GM21360 (cell line): ENCODE results near the gene TAAR8.
"Not testable (repeated sequence)": the region's sequence is repeated elsewhere in the genome, so short reads cannot be mapped to it uniquely, and the experiment has no call there.

ENCODE experiments used
- ATAC-seq: cut with Tn5 transposase; IDR thresholded peaks from one replicate; pipeline ENCODE4 v1.9.1; 2021; ENCODE audit warnings: mild to moderate bottlenecking, moderate library complexity; ENCODE audit not compliant: unreplicated experiment

TAAR8 gene, protein sequence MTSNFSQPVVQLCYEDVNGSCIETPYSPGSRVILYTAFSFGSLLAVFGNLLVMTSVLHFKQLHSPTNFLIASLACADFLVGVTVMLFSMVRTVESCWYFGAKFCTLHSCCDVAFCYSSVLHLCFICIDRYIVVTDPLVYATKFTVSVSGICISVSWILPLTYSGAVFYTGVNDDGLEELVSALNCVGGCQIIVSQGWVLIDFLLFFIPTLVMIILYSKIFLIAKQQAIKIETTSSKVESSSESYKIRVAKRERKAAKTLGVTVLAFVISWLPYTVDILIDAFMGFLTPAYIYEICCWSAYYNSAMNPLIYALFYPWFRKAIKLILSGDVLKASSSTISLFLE

DNA sequence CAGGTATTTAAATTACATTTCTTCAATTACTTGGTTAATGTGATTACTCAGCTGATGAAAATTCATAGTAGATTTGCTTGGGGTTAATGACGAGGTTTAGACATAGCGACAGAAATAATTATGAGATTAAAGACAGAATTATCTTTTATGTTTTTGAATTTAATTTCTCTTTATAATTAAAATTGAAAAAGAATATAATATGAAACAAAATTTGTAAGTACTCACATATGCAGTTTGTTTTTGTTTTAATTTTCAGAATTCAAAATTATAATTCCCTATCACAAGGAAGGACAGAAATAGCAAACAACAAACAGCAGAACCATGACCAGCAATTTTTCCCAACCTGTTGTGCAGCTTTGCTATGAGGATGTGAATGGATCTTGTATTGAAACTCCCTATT is at the start of gene TAAR8:
Gene TAAR8, plus strand, starts transcription at position 301 of the 400 bp plus-strand sequence. Its CDS starts 21 bp downstream, at position 322.
- no peak for ATAC-seq

DNA sequence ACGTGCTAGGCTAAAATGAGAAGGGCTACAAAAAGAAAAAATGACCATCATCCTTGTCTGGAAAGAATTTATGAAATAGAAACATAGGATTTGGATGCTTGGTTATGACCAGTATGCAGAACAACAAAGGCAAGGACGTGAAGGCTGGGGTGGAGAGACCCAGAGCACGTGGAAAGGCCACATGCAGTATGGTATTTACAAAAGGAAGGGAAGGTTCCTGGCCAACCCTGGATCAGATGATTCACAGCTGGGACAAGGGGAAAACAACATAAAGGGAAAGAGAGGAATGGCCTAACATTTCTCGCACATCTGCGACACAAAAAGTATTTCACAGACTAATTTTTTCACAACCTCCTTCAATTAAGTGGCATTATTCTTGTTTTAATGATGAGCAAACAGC is 47.7 kb upstream of the TAAR8 start:
- no peak for ATAC-seq

DNA sequence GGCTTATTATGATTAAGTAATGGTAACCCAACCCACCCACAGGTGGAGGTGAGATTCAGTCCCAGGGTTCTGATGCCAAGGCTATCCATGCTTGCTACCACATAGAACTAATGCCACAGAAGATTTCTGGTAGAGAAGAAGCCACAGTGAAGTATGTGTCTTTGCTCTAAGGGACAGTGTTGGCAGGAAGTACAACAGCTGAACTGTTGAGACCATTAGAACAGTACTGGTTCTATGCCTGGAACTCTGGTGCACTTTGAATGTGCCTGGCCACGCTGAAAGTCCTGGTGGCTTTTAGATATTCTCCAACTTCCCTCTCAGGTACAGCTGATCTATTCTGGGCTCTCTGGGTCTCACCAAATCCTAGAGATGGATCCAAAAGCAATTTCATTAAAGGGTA is 47.3 kb upstream of the TAAR8 start:
- no peak for ATAC-seq

DNA sequence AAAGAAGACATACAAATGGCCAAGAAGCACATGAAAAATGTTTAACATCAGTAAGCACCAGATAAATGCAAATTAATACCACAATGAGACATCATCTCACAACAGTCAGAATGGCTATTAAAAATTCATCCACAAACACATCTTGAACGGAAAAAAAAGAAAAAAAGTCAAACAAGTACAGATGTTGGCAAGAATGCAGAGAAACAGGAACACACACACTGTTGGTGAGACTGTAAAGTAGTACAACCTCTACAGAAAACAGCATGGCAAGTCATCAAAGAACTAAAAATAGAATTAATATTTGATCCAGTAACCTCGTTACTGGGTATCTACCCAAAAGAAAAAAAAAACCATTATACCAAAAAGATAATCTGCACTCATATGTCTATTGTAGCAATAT is 46.0 kb upstream of the TAAR8 start:
- no peak for ATAC-seq

DNA sequence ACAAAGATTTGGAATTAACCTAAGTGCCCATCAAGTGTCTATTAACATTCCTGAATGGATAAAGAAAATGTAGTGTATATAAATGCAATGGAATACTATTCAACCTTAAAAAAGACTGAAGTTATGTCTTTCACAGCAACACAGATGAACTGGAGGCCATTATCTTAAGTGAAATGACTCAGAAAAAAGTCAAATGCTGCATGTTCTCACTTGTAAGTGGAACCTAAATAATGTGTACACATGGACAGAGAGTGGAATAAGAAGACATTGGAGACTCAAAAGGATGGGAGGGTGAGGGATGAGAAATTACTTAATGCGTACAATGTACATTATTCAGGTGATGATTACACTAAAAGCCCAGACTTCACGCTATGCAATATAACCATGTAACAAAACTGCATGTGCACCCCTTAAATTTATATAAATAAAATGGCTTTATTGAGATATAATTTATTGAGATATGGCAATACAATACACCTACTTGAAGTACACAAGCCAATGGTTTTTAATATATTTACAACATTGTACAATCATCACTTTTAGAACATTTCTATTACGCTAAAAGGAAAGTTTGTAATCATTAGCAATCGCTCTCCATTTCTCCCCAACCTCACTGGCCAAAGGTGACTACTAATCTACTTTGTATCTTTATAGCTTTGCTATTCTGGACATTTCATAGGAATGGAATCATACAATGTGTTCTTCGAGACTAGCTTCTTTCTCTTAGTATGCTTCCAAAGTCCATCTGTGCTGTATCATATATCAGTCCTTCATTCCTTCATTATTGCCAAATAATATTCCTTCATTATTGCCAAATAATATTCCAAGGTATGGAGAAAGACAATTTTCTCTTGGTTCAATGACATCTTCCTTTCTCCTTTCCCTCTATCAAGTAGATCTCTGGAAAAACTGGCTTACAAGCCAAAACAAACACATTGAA is 45.3 kb upstream of the TAAR8 start:
- ATAC-seq = no peak

DNA sequence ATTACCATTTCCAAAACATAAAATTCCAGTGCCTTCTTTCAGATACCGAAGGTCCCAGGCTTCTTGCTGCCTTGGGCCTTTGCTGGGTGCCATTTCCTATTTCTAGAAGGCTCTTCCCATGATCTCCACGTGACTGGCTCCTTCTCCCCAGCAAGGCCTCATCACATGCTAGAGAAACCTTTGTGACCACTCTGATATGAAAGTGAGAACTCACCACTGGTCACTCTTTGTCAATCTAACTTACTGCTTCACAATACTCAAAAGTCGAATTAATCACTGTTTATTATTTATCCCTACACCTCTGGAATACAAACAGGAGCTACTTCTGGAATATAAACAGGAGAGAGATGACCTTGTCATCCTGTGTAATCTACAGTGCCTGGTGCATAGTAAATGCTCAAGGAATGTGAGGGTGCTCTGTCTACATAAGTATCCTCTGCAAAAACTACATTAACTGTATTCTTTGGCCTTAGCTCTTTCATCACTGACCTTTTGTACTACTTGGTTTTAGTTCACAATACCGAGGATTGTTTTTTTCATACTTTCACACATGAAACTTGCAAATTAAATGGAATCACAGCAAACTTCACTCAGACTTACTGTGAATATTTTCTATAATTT is 41.2 kb upstream of the TAAR8 start:
- ATAC-seq = no peak

DNA sequence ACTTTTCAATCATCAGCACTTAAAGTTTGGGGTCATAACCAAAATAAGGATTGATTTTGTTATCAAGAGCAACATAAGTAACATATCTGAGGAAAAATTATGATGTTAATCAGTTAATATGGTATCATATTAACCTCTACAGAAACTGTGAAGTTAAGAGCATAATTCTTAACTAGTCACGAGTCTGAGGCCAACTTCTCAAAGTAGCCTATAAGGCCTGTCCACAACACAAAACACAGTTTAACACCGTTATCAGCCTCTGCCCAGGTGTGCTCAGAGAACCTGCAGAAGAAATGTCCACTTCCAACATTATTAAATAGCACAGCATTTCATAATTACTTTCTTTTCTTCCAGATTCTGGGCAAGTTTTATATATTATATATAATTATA is 40.6 kb upstream of the TAAR8 start:
- no peak for ATAC-seq

DNA sequence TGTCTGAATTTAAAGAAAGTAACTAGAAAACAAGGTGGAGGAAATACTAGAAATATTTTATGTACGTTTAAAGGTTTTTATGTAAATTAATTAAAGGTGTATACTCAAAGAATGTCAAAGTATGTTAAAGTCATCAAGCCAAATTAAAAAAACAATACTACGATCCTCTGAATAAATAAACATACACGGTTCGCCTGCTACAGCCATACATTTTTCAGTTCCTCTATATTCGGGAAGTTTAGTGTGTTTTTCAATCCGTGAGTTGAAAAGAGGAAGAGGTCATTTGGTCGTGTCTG is 40.2 kb upstream of the TAAR8 start:
- ATAC-seq = no peak

DNA sequence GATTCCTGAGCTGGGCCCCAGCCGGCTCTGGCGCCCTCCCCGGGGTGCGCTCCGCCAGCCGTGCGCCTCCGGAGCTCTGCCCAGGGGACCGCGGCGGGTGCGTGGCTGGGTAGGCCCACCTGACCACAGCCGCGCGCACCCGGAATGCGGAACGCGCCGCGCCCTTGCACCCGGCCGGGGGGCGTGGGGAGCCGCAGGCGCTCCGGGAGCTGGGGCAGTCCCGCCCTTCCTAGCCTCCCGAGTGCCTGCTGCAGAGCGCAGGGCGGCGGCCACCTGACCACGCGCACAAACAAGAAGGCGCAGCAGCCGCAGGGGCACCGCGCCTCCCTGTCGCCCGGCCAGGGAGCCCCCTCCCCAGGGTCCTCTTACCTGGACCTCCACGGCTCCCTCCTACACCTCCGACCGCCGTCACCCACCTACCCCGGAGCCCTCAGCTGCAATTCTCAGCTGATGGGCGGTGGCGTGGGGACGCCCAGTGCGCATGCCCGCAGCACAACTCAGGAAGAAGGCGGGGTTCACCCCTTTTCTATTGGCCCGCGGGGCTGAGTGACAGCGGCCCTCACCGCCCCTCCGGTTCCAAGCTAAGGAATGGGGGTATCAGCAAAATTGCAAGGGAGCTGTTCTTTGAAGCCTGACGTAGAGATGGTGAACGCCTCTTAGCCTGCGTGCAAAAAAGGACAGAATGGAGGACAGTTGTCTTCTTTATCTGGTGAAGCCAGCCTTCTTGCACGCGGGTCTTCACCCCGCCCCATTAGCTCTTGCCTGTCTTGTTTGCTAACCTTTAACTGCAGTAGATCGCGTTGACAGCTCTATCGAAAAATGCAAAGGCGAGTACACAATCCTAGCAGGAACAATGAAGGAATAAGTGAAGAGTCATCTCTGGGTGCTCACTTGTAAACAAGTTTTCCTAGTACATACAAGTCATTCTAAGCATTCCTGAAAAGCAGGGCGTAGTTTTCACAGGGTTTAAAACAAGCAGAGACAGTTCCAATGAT is 39.5 kb upstream of the TAAR8 start, which contains the start of gene STX7:
Gene STX7, minus strand, starts transcription at position 479 of the 995 bp plus-strand sequence. CDS start 9,586 bp downstream, outside the sequence.
- ATAC-seq = peak; percentile 83

DNA sequence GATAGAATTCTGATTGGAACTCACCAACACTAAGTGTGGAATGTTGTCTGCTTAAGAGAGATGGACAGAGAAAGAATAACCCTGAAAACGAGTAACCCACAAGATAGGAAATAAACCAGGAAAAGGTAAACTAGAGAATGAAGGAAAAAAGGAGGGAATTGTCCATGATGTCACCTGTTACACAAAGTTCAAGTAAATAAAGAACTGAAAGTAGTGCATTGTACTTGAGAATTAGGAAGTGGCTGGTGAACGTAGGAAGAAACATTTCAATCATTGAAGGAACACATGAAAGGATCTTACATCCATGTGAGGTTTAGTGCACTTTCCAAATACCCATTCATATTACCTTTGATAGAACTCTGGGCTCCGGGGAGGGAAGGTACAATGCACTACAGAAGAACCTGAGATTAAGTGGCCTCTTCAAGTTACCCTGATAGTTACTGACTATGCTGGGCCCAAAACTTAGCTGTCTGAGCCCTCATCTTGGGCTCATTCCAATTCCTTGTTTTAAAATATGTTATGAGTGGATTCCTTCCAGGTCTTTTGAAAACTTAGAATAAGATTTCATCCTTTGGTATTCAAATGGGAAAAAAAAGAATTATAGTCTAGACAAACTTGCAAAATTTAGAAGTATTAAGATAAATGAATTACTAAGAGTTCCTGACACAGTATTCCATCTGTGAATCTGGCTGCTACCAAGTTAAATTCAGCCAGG is 38.5 kb upstream of the TAAR8 start:
- no peak for ATAC-seq

DNA sequence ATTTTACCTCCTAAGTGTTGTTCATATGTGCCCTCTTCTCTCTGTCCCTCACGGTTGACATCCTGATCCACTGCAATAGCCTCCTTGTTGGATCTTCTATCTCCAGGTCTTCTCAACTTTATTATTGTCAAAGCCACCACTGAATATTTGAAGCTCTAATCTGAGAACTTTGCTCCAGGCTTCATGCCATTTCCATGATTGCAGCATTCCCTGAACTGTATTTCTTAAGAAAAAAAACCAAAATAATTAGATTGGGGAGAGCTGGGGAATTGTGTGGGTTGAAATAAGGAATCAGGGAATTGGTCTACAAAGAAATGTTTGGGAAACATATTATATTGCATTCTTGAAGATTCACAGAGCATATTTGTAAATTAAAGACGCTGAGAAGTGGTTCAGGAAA is 37.1 kb upstream of the TAAR8 start:
- no peak for ATAC-seq

DNA sequence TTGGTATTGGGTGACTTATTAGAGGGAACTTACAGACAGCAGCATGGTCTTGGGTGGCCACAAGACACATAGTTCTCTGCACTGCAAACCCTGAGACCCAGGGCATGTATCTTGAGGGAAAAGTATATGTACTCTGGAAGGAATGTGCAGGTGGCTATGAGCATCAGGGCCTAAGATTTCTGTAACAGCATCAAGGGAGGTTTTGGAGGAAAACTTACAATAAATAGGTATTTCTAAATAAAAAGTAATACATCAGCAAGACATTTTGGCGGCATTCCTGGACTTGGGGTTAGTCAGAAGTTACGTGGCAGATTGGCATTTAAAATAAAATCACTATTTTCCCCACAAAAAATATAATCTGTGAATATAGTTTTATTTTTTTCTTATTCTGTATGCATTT is 31.5 kb upstream of the TAAR8 start:
- no peak for ATAC-seq

DNA sequence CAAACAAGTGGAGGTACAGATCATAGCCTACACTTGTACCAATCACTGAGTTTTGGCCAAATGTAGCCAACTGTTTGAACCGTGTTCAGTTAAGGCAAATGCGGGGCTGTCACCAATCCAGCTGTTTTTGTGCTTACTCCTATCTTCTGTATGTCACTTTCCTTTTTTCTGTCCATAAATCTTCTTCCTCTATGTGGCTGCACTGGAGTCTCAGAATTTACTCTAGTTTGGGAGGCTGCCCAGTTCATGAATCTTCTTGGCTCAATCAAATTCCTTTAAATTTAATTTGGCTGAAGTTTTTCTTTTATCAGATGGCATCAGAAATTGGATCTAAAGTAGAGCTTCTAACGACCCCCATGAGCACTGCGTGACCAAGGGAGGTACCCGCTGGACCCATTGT is 27.8 kb upstream of the TAAR8 start:
- no peak for ATAC-seq

DNA sequence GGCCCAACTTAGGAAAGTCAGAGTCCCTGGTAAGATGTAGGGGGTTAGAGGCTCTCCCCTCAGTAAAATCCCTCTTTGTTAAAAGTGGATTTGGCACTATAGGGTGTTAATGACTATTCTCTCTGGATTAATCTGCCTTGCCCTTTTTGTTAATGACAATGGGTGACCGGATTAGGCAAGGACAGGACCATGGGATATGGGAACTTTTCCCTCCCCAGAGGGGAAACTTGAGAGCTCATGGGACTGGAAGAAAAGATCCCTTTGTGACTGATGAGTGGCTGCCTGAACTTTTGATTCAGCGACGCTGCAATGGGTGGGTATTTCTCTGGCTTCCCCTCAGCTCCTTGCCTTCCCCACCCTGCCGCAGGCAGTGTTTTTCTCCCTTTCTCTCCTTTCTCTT is 26.6 kb upstream of the TAAR8 start:
- ATAC-seq = no peak

DNA sequence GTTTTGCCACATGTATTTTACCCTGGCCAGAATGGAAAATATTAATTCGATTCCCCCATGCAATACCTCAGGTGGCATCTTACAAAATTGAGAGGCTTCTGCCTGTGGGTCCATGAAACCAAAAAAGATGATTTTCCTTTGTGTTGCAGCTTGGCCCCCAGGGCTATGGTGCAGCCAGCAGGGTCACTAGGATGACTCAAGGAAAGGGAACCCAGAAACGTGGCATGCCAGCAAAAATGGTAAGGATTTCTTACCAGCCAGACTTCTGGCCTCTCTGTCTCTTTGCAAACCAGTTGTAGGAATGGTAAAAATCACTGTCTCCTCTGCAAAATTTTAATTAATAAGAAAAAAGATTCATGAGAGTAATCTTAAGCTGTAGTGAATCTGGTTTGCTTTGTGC is 26.0 kb upstream of the TAAR8 start:
- no peak for ATAC-seq

DNA sequence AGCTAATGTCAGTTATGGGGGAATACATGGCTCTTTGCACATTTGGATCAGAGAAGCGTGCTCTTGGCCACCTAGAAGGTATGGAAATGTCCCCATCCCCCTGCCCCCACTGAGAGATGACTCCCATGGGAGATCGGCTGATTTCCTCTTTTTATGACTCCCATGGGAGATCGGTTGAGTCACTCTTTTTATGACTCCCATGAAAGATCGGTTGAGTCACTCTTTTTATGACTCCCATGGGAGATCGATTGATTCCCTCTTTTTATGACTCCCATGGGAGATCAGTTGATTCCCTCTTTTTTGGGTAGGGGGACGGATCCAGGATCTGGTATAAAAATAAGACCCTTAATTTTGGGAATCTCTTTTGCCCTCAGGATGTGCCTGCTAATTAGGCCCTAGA is 24.7 kb upstream of the TAAR8 start:
- no peak for ATAC-seq

DNA sequence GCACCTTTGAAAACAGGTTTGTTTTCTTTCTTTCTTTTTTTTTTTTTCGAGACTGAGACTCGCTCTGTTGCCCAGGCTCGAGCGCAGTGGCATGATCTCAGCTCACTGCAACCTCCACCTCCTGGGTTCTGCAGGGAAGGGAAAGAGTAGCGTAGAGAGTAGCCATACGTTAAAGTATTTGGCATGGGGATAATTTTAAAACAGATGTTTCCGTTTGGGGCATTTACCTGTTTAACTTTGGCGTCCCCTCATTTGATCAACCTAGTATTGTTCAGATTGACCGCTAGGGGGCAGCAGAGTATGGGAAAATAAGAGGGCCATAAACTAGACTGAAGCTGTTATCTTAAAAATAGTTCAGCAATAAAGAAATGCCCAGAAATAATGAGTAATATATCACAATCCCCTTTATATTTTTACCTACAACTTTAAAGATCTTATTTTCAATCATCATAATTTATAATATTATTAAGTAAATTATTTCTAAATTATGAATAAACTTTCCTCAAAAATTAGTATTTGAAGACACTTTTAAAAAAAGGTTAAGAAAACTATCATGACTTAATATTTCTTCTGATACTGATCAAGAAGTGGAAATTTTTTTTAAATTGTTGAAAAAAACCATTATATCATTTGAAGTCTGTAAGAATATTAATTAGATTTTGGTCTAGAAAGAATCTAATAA is 22.0 kb upstream of the TAAR8 start:
- ATAC-seq = peak; percentile 86

DNA sequence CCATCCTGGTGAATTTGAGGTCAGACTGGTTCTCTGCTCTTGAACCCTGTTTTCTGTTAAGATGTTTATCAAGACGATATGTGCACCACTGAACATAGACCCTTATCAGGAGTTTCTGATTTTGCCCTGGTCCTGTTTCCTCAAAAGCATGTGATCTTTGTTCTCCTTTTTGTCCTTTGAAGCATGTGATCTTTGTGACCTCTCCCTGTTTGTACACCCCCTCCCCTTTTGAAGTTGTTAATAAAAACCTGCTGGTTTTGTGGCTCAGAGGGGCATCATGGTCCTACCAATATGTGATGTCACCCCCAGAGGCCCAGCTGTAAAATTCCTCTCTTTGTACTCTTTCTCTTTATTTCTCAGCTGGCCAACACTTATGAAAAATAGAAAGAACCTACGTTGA is 17.9 kb upstream of the TAAR8 start:
- not testable (repeated sequence) for ATAC-seq

DNA sequence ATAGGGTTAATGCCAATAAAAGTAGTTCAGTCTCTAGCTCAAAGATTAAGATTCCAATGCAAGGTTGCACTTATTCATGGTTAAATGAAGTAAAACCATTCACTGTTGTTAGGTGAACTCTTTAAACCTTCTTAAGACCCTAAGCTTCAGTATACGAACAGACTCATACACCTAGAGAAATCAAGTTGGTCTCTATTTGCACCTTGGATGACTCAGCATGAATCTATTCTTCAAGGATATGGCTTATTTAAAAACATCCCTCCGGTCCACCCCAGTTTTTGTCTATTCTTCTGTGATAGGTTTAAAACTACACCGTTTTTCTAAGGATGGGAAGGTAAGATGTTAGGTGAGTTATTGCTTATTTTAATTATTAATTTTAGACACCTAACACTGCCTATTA is 15.3 kb upstream of the TAAR8 start:
- no peak for ATAC-seq
